ENCODE data around the gene ZNRF1. TPM values are rescaled to one million over a fixed set of nuclear protein-coding genes. Genes with fewer than 3 reads are reported as not detected.

The ZNRF1 gene
- total RNA-seq, 3 donors from 2014 or later (not counting 1 experiment from before 2014, with no cell fraction given) = 2.4 to 5.1 (median 3.4) TPM

GRCh38 chr16:75071621-75072020, 72.8 kb downstream of the ZNRF1 start:
- Histone ChIP-seq H3K27me3 (ENCODE audit: control insufficient read depth, insufficient read depth, low read length) (no peaks in the 10 kb centered on the region), H3K36me3 (ENCODE audit: control insufficient read depth, insufficient read depth, low read length) (no peaks in the 10 kb centered on the region), H3K4me3 (ENCODE audit: low read length) (no peak overlapping the region), H3K4me1 (ENCODE audit: control insufficient read depth, insufficient read depth, low read length) (peaks cover 23% of the 10 kb centered on the region), H3K27ac (ENCODE audit: low read length) (no peak overlapping the region), H3K9me3 (ENCODE audit: control insufficient read depth, insufficient read depth, low read length) (no peaks in the 10 kb centered on the region)
- Mint-ChIP-seq H3K36me3 (no peaks in the 10 kb centered on the region), H3K4me1 (peaks cover 24 to 28% of the 10 kb centered on the region in 2 donors), H3K27me3 (ENCODE audit: low read depth in 2 of 2) (peaks cover 27 to 57% of the 10 kb centered on the region in 2 donors), H3K27ac (no peak overlapping the region), H3K4me3 (no peak overlapping the region), H3K9me3 (no peaks in the 10 kb centered on the region)
- intact Hi-C loops (cut with micrococcal nuclease) = no loop called here
- ATAC-seq = no peak
- no peak for DNase-seq
- 100% methylated on average over 3 of the region's 3 CpGs for WGBS (ENCODE audit: insufficient coverage)
- TF ChIP-seq CTCF (IDR thresholded peaks at IDR 0.05) = no peak

GRCh38 chr16:75072239-75072947, 73.6 kb downstream of the ZNRF1 start:
- H3K27me3 Mint-ChIP-seq (ENCODE audit: low read depth in 2 of 2) = peaks cover 24 to 53% of the 10 kb centered on the region in 2 donors
- H3K27ac ChIP-seq (ENCODE audit: low read length) = no peak overlapping the region
- H3K4me1 ChIP-seq (ENCODE audit: control insufficient read depth, insufficient read depth, low read length) = peaks cover 26% of the 10 kb centered on the region
- H3K27ac Mint-ChIP-seq = no peak overlapping the region
- DNase-seq (no peak), ATAC-seq (no peak)
- no peak overlapping the region for H3K4me3 ChIP-seq (ENCODE audit: low read length)
- no peak overlapping the region for H3K4me3 Mint-ChIP-seq
- H3K4me1 Mint-ChIP-seq = peaks cover 26 to 30% of the 10 kb centered on the region in 2 donors
- no peaks in the 10 kb centered on the region for H3K27me3 ChIP-seq (ENCODE audit: control insufficient read depth, insufficient read depth, low read length)
- no peaks in the 10 kb centered on the region for H3K9me3 Mint-ChIP-seq
- no peaks in the 10 kb centered on the region for H3K9me3 ChIP-seq (ENCODE audit: control insufficient read depth, insufficient read depth, low read length)
- 97% methylated on average over 1 of the region's 2 CpGs for WGBS (ENCODE audit: insufficient coverage)
- no peaks in the 10 kb centered on the region for H3K36me3 Mint-ChIP-seq
- intact Hi-C loops (cut with micrococcal nuclease) = no loop called here
- H3K36me3 ChIP-seq (ENCODE audit: control insufficient read depth, insufficient read depth, low read length) = no peaks in the 10 kb centered on the region
- no peak for TF ChIP-seq CTCF (IDR thresholded peaks at IDR 0.05)

- no peak overlapping the region for H3K27ac Mint-ChIP-seq
- no peak overlapping the region for H3K4me3 ChIP-seq (ENCODE audit: low read length)
These were observed 74.9 kb downstream of the ZNRF1 start for GRCh38 chr16:75073545-75074303.

More at GRCh38 chr16:75073545-75074303, 74.9 kb downstream of the ZNRF1 start:
- no peak for DNase-seq
- H3K4me3 Mint-ChIP-seq = no peak overlapping the region
- no peak for TF ChIP-seq CTCF (IDR thresholded peaks at IDR 0.05)
- Histone ChIP-seq H3K4me1 (ENCODE audit: control insufficient read depth, insufficient read depth, low read length) (peaks cover 26% of the 10 kb centered on the region), H3K9me3 (ENCODE audit: control insufficient read depth, insufficient read depth, low read length) (no peaks in the 10 kb centered on the region), H3K27ac (ENCODE audit: low read length) (no peak overlapping the region), H3K27me3 (ENCODE audit: control insufficient read depth, insufficient read depth, low read length) (no peaks in the 10 kb centered on the region), H3K36me3 (ENCODE audit: control insufficient read depth, insufficient read depth, low read length) (no peaks in the 10 kb centered on the region)
- H3K9me3 Mint-ChIP-seq = no peaks in the 10 kb centered on the region
- H3K27me3 Mint-ChIP-seq (ENCODE audit: low read depth in 2 of 2) = peaks cover 36 to 60% of the 10 kb centered on the region in 2 donors
- WGBS (ENCODE audit: insufficient coverage) = 86% methylated on average over 20 of the region's 20 CpGs
- intact Hi-C loops (cut with micrococcal nuclease) = no loop called here
- no peaks in the 10 kb centered on the region for H3K36me3 Mint-ChIP-seq
- peaks cover 26 to 30% of the 10 kb centered on the region in 2 donors for H3K4me1 Mint-ChIP-seq
- ATAC-seq = no peak
